ENCODE measurements around the gene SDK1.

GRCh38 chr7:3533040-3533439 lies 232.0 kb downstream of the SDK1 start:
- TF ChIP-seq CTCF (IDR thresholded peaks at IDR 0.05) (no peak), POLR2A (IDR thresholded peaks at IDR 0.05) (no peak), POLR2AphosphoS5 (IDR thresholded peaks at IDR 0.05) (no peak), EP300 (IDR thresholded peaks at IDR 0.05) (no peak)
